HG02943 (cell line): ENCODE results near the gene CLPTM1L.
A peak's percentile ranks its signal among the peaks of the same experiment; 100 is the strongest.

ENCODE experiments used
- ATAC-seq: cut with Tn5 transposase; IDR thresholded peaks from one replicate; pipeline ENCODE4 v1.9.1; 2021; ENCODE audit warnings: mild to moderate bottlenecking, low read depth, moderate library complexity; ENCODE audit not compliant: unreplicated experiment

CLPTM1L gene

GRCh38 chr5:1317921-1318565 is 26.9 kb downstream of the CLPTM1L start:
- ATAC-seq, result no peak

- no peak for ATAC-seq
Measured at GRCh38 chr5:1316588-1317340, 28.1 kb downstream of the CLPTM1L start.

GRCh38 chr5:1315709-1316587 is 29.0 kb downstream of the CLPTM1L start:
- peak; percentile 43 for ATAC-seq

GRCh38 chr5:1315018-1315708 is 29.7 kb downstream of the CLPTM1L start:
- no peak for ATAC-seq

GRCh38 chr5:1314564-1314982 is 30.3 kb downstream of the CLPTM1L start:
- ATAC-seq, result no peak

- peak; percentile 74 for ATAC-seq
Measured at GRCh38 chr5:1312993-1313833, 31.7 kb downstream of the CLPTM1L start.

GRCh38 chr5:1312206-1312605 is 32.7 kb downstream of the CLPTM1L start:
- no peak for ATAC-seq

- no peak for ATAC-seq
Measured at GRCh38 chr5:1311439-1312055, 33.4 kb downstream of the CLPTM1L start.

- ATAC-seq, result no peak
Measured at GRCh38 chr5:1310118-1310517, 34.8 kb downstream of the CLPTM1L start.

GRCh38 chr5:1304033-1304432 is 40.9 kb downstream of the CLPTM1L start:
- no peak for ATAC-seq

- ATAC-seq, result no peak
Measured at GRCh38 chr5:1302258-1302657, 42.6 kb downstream of the CLPTM1L start.

- no peak for ATAC-seq
Measured at GRCh38 chr5:1300581-1301083, 44.3 kb downstream of the CLPTM1L start.

- ATAC-seq, result no peak
Measured at GRCh38 chr5:1299961-1300360, 44.9 kb downstream of the CLPTM1L start.

- no peak for ATAC-seq
Measured at GRCh38 chr5:1299511-1299850, 45.4 kb downstream of the CLPTM1L start.

GRCh38 chr5:1298723-1299510 is 46.0 kb downstream of the CLPTM1L start:
- no peak for ATAC-seq

GRCh38 chr5:1298067-1298551 is 46.8 kb downstream of the CLPTM1L start:
- no peak for ATAC-seq

- ATAC-seq, result no peak
Measured at GRCh38 chr5:1297243-1297642, 47.7 kb downstream of the CLPTM1L start.

- ATAC-seq, result no peak
Measured at GRCh38 chr5:1295650-1296037, 49.3 kb downstream of the CLPTM1L start.
